ENCODE results near the gene RASGEF1B.

DNA sequence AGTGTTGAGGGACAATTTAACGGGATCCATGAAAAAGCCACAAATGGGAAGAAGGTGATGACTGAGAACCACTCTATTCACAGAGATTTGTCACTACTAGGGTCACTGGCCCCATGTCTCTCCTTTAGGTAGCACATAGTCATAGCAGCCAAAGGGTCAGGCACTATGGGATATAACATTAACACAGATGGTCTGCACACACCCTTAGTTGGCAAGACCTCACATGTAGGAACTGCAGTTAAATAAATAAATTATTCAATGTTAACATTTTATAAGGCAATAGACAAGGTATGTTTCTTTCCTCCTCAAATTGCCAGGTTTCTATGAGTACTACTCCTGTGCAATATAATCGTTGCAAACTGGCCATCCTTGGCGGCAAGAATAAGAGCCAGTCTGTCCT lies 10.9 kb downstream of the RASGEF1B start:
- TF ChIP-seq, protein P1, sequence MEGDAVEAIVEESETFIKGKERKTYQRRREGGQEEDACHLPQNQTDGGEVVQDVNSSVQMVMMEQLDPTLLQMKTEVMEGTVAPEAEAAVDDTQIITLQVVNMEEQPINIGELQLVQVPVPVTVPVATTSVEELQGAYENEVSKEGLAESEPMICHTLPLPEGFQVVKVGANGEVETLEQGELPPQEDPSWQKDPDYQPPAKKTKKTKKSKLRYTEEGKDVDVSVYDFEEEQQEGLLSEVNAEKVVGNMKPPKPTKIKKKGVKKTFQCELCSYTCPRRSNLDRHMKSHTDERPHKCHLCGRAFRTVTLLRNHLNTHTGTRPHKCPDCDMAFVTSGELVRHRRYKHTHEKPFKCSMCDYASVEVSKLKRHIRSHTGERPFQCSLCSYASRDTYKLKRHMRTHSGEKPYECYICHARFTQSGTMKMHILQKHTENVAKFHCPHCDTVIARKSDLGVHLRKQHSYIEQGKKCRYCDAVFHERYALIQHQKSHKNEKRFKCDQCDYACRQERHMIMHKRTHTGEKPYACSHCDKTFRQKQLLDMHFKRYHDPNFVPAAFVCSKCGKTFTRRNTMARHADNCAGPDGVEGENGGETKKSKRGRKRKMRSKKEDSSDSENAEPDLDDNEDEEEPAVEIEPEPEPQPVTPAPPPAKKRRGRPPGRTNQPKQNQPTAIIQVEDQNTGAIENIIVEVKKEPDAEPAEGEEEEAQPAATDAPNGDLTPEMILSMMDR (conservative IDR thresholded peaks at IDR 0.05; ENCODE audit: low read depth, low read length) = no peak
- no peak for TF ChIP-seq EZH2 (IDR thresholded peaks at IDR 0.05; ENCODE audit: borderline replicate concordance, low read depth, low read length, poor library complexity, severe bottlenecking)
